GM18502 (cell line): ENCODE measurements around the gene COX5B.

Experiments used
- ATAC-seq: cut with Tn5 transposase; IDR thresholded peaks from one replicate; pipeline ENCODE4 v1.9.1; 2021; ENCODE audit warnings: mild to moderate bottlenecking; ENCODE audit not compliant: unreplicated experiment, poor library complexity

COX5B gene

DNA sequence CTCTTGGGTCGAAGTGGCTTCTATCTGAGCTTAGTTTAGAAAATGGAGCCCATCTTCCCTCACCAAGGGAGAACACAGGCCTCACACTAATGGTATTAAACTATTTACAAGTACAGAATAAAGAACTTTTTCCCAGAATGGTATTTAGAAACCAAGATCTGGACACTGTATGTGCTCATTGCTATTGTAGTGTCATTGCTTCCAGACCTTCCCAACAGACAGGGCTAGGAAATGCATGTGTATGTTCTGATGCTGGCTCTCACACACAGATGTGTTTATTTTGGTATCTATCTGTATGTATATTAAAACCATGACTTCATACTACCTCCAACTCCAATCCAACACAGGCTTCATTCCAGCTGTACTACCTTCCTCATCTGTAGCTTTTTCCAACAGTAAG, 8.0 kb downstream of the COX5B start:
- ATAC-seq, result no peak

DNA sequence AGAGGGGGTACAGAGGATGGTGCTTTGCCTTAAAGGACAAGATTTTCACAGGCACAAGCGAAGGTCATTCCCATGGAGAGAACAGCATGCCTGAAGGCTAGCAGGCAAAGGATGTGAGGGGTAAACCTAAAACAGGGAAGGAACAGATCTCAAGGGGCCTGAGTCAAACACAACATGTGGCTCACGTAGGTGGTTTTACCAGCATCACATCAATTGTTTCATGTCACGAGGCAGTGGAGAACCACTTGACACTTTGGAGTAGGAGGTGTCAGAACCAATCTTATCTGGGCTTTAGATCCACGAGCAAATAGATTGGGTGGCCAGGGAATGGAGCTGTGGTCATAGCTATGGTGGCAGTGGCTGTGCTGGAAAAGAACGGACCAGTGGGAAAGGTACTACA, 8.4 kb downstream of the COX5B start:
- no peak for ATAC-seq

DNA sequence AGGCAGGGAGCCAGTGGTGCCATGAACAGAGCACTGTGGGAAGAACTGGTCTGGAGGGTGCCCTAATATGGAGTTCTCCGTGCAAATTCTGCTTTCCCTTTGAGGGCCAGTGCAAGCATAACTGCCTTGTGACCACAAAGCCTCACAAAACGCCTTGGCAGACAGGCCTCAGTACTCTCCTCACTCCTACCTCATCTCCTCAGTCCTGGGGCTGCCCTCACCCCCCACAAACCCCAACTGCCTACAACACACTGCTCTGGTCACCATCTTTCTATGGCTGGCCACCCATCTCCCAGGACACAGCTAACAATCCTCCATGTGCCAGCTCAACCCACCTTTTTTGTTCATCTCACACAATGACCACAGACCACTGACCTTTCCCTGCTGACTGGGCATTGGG, 8.9 kb downstream of the COX5B start:
- no peak for ATAC-seq

DNA sequence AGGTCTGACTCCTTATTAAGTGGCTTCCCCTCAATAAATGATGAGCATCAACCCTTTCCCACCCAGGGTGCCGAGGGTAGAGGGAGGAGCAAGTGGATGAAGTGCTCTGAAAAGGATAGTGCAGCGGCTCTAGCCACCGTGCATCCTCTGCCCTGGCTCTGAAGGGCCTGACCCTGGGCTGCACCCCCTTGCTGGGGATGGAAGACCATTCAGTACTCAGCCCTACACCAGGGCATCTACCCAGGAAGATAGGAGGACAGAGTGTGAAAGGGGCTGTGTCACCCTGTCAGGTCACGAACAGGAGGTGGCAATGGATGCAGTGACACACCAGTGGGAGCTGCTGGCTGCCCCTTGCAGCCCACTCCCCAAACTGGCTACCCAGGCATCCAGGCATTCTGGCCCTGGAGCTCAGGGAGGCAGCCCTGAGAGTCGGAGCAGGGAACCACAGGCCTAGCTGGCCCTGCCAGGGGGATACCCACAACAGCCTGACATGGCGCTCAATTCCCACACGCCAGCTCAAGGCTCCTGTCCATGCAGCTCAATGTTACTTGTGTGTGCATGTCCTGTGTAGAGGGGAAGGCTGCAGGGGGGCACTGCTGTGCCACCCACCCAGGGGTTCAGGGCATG, 10.4 kb downstream of the COX5B start:
- no peak for ATAC-seq

DNA sequence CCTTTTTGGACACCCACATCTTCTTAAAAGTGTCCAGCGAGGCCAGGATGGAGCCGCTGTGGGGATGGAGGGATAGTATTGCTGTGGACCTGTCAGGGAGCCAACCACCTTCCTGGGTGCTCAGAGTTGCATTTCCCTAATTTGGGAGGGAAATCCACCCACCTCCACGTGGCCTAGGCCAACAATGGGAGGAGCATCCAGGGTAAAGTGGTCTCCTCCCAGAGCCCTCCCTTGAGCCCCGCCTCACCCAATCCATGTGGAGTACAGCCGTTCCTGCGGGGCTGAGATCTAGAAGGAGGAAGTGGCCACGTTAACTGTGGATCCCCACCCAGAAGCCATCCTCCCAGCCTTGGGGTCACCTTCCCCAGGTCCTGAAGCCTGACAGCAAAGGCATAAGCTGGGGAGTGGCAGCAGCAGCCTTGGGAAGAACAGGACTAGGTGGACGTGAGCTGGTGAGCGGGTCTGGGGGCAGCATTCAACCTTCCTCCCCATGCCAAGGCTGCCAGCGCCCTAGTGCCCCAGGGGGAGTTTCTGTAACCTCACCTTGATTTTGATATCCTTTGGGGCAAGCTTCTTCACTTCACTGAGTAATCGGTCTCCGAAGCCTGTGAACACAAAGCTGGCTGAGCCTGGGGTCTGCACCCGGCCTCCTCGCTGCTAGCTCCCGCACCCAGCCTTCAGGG, 11.2 kb downstream of the COX5B start:
- ATAC-seq, result no peak

DNA sequence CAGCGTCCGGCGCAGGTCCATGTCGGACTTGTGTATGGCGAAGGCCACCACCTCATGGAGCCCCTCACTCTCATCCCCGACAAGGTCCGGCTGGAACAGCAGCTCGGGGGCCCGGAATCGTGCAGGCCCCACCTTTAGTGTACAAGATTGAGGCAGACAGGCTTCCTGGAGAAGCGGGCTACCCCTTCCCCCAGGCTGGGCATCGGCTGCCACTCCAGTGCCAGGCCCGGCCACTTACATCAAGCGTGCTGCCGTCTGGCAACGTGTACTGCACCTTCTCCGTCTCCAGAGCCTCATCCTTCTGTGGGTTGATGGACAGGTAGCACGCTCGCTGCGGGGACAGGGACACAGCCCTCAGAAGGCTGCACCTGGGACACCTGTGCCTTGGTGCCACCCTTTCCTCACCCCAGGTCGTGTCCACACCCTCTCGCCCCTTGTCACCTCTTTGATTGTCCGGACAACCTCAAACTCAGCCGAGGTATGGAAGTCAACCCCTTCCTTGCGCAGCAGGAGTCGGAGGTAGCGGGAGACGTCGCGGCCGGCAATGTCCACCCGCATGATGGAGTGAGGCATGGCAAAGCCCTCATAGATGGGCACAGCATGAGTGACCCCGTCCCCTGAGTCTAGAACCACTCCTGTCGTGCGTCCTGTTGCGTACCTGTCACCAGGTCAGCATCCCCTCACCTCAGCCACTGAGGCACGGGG, 12.3 kb downstream of the COX5B start:
- ATAC-seq, result no peak

DNA sequence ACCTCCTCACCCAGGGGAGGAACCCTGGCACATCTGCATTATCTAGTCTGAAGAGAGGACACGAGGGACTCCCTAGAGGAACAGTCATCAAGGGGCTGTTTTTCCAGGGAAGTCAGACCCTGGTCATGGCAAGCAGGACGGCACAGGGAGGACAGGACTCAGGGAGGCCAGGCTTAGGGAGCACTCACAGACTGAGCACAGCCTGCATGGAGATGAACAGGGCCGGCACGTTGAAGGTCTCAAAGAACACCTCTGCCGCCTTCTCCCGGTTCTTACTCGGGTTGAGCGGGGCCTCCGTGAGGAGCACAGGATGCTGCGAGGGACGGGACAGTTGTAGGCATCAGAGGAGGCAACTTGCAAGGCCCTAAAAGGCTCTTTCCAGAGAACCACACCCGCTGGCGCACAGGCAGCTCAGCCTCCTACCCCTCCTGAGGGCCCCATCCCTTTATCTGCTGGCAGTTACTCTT, 12.9 kb downstream of the COX5B start:
- no peak for ATAC-seq

DNA sequence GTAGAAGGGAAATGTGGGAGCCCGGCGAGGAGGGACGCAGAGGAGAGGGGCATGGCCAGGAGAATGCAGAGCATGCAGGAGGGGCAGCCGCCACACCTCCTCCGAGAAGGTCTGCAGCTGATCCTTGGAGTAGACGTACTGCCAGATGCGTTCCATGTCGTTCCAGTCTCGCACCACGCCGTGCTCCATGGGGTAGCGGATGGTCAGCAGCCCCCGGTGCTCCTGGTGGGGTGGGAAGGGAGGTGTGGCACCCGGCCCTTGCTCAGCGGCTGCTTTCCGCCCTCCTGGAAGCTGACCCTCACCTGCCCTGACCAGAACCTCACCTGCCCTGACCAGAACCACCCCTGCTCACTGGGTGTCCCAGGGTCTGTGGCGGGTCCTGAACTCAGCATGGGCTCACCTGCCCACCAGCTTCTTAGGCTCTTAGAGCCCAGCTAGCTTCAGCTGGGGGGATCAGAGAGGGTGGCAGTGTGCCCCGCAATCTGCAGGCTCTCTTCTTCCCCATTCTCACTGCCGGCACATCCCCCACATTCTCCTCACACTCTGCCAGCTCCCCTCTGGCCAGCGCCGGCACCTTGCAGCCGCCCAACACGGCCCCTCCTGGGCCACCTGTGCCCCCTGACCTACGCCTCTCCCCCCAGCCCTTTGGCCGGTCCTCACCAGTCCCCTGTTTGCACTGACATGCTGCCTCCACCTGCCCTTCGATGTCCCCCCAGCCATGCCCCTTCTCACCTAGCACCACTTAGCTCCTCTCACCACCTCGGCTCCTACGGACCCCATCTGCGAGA, 13.6 kb downstream of the COX5B start:
- no peak for ATAC-seq

DNA sequence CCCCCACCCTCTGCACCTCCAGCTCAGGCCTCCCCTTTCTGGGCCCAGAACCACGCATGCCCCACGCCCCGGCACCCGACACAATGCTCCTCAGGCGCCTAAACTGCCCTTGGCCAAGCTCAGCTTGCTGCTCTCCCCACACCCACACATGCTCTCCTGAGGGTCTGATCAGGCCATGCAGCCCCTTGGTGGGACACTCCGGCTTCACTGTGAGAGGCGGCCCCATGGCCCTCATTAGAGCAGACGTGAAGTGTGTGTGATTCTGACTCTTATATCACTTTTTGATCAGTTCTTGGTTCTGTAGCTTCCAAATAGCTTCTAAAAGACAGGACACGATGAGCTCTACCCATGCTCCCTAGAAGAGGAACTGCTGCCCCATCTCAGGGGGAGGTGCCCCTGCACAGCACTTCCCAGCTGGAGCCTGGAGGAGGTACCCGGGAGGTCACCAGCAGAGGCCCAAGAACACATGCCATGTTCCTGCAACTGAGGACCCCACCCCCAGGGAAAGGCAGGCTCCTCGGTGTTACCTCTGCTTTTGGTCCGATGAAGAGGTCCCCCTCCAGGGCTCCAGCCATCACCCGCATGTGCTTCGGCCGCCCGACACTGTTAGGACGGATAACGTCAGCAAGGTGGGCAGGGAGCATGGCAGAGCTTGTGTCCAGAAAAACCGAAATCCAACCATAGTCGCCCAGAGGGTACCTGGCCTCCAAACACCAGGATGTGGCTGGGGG, 14.3 kb downstream of the COX5B start:
- ATAC-seq, result no peak

DNA sequence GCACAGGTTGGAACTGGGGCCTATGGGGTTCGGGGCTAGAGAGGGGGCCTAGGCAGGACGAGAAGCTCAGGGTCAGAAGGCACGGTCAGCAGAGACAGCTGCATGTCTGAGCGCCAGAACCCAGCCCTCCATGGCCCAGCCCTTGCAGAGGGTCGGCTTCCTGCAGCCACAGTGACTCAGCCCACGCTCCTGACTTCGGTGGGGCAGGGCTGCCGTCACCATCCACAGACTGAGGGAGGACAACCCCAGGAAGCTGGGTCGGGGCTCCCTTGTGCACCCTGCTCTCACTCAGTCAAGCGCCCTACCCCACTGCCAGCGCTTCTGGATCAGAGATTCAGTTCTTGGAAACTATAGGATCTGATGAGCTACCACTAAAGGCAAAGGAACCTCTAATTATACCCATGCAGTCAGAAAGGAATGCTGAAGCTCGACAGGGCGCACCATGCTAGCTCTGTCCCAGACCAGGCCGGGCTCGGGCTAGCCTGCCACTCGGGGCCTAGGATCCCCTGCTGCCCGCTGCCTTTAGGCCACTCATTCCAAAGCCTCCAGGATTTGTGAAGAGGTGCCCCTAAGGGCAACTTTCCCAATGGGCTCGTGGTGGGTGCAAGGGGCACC, 15.0 kb downstream of the COX5B start:
- no peak for ATAC-seq

DNA sequence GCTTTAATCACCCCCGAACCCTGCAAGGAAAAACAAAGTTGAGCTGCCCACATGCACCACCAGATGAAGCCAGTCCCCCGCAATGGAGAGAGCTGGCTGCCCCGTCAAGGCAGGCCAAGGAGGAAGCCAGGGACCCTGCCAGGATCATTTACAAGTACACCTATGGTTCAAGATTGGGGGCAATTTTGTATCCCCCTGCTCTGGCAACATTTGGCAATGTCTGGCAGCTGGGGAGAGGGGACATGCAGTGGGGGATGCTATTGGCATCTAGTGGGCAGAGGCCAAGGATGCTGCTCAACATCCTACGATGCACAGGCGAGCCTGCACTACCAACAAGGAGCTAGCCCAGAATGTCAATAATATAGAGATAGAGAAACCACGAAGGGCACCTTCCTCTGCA, 16.1 kb downstream of the COX5B start:
- no peak for ATAC-seq

DNA sequence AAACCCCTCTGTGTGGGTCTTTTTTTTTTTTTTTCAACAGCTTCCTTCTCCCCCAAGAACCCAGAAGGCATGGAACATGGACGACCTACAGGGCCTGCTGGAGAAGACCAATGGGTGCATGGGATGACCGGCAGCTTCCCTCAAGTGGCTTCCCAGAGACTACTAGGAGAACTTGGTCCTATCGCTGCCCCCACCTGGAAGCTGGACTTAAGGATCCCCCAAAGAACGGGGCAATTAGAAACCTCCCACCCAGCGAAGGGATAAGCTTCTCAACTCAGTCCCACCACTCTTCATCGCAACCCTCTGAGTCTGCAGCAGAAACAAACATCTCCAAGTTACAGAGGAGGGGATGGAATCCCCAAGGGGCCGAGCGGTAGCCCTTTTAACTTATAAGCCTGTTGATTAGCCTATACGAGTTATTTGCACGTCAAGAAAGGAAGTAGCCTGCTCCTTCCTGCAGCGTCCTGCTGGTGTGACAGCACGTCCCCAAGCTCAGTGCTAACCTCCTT, 16.6 kb downstream of the COX5B start:
- ATAC-seq, result peak; percentile 33

DNA sequence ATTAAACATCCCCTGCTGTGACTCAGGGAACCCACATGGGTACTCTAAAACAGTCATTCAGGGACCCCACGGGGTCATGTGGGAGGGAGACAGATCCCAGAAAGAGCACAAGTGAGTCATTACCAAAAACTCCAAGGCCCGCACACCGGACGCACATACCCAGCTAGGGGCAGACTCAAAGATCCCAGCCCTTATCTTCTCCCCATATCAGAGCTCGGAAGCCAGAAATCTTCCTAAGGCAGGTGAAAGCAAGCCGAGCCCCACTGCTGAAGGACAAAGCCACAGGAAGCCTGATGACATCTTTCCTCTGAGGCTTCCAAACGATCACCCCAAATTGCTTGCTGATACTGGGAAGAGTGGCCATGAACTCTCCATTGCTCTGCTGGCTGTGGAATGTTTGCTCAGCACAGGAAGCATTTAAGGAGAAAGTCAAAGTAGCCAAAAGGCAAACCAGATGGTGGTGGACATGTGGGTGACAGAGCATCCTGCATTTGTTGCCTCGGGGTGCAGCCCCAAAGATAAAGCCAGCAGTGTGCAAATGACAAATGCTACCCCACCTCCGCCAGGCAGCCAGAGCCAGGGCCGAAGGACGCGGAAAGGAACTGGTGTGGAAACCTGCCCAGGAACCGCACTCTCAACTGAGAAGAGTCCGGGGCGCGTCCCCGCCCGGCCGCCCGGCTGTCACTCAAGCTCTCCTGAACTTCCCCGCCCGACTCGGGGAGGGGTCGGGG, 17.2 kb downstream of the COX5B start:
- peak; percentile 49 for ATAC-seq

DNA sequence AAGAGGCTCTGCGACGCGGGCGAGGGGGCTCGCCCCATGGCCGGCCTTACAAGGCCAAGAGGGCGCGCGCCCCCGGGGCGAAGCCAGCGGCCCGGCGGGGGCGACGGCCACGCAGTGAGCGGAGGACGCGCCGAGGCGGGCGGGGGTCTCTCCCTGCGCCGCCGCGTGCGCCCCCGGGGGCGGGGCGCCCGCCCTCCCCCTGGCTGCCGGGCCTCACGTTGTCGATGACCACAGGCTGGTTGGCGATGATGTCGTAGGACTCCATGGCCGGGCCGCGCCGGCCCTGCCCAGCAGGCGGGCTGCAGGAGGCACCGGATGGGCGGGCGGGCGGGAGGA, 17.7 kb downstream of the COX5B start:
- no peak for ATAC-seq

DNA sequence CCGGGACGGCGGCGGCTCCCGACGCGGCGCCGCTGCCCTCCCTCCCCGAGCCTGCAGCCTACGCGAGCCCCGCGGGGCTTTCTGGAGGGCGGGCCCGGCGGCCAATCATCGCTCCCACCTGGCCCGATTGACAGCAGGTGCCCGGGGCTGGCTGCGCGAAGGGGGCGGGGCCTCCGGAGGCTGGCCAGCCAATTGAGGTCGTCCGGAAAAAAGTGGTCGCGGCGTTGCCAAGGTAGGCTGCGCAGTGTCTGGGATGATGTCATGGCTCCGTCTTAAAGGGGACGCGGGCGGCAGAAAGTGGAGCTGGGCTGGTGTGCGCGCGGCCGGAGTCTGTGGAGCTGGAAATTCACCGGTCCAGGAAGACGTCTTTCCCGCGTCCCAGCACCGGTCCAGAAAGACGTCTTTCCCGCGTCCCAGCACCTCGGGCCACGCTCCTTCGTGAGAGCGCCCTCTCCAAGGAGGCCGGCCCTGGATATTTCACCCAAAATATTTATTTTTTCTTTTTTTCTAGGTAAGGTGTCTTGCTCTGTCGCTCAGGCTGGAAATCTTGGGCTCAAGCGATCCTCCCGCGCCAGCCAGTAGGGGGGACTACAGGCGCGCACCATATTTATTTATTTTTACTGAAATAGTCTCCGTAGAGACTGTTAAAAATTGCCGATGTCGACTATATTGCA, 18.2 kb downstream of the COX5B start, which contains the start of gene ACTR1B:
Gene ACTR1B, minus strand, starts transcription at position 83 of the 674 bp plus-strand sequence. CDS start 154 bp downstream, outside the sequence.
- peak; percentile 85 for ATAC-seq

DNA sequence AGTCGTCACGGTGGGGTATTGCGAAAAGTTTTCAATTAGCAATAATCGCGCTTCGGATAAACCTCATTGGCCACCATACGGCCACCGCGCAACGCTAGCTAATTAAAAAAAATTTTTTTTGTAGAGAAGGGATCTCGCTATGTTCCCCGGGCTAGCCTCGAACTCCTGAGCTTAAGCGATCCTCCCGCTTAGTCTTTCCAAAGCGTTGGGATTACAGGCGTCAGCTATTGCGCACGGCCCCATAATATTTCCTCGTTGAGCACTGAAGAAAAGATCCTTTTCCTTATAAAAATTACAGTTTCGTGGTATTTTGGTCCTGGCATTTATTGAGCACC, 18.7 kb downstream of the COX5B start:
- no peak for ATAC-seq

DNA sequence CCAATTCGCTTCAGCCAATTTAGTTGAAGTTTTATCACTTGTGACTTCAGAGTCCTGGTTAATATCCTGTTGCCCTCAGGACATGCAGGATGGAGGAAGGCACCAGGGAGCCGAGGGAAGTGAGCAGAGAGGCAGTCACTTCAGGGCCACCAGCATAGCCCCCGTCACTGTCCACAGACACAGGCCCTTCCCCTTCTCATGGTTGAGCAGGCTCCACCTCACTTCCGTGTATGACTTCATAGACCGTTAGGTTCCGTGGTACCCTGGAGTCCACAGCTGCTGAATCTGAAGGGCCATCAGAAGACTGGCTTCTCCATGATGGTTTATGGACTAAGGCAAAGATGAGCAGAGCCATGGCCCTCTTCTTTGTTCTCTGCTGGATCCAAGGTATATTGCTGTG, 23.6 kb downstream of the COX5B start, which contains the start of gene C2orf92:
Gene C2orf92, plus strand, starts transcription at position 266 of the 400 bp plus-strand sequence. Its CDS starts 76 bp downstream, at position 342.
- ATAC-seq, result no peak

DNA sequence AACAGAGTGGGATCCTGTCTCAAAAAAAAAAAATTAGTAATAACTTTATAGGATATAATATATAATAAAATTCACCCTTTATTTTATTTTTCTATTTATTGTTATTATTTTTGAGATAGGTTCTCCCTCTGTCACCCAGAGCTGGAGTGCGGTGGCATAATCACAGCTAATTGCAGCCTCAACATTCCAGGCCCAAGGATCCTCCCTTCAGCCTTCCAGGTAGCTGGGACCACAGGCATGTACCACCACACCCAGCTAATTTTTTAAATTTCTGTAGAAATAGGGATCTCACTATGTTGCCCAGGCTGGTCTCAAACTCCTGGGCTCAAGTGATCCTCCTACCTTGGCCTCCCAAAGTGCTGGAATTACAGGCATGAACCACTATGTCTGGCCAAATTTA, 24.6 kb downstream of the COX5B start:
- no peak for ATAC-seq
